ENCODE measurements around the gene MAP7.

The MAP7 gene

DNA sequence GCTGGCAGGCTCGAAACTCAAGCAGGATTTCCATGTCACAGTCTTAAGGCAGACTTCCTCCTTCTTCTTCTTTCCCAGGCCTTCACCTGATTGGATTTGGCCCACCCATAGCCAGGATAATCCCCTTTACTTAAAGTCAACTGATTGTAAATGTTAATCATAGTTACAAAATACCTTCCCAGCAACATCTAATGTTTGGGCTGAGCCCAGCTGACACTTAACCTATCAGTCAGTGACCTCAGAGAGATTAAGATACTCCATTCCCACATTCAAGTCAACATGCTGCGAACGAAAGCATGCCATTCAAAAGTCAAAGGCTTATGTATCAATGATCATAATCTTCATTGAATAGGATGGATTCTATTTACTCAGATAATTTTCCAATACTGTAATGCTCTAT lies 16.0 kb downstream of the MAP7 start:
- Mint-ChIP-seq H3K36me3 (ENCODE audit: low read depth) (no peaks in the 10 kb centered on the region), H3K9me3 (no peaks in the 10 kb centered on the region), H3K27ac (no peak overlapping the region), H3K4me3 (no peak overlapping the region), H3K27me3 (peaks cover 1% of the 10 kb centered on the region), H3K4me1 (ENCODE audit: low read depth) (no peaks in the 10 kb centered on the region)
- intact Hi-C loops (cut with micrococcal nuclease), result no loop called here

GRCh38 chr6:136533487-136533886 lies 16.7 kb downstream of the MAP7 start:
- no peak overlapping the region for H3K27ac Mint-ChIP-seq
- no peaks in the 10 kb centered on the region for H3K4me1 Mint-ChIP-seq (ENCODE audit: low read depth)
- H3K36me3 Mint-ChIP-seq (ENCODE audit: low read depth), result no peaks in the 10 kb centered on the region
- no peaks in the 10 kb centered on the region for H3K9me3 Mint-ChIP-seq
- H3K4me3 Mint-ChIP-seq, result no peak overlapping the region
- intact Hi-C loops (cut with micrococcal nuclease), result no loop called here
- peaks cover 1% of the 10 kb centered on the region for H3K27me3 Mint-ChIP-seq

GRCh38 chr6:136532030-136532429 lies 18.2 kb downstream of the MAP7 start:
- H3K27ac Mint-ChIP-seq, result no peak overlapping the region
- intact Hi-C loops (cut with micrococcal nuclease), result no loop called here
- no peaks in the 10 kb centered on the region for H3K9me3 Mint-ChIP-seq
- no peak overlapping the region for H3K4me3 Mint-ChIP-seq
- H3K36me3 Mint-ChIP-seq (ENCODE audit: low read depth), result no peaks in the 10 kb centered on the region
- peaks cover 2% of the 10 kb centered on the region for H3K4me1 Mint-ChIP-seq (ENCODE audit: low read depth)
- peaks cover 1% of the 10 kb centered on the region for H3K27me3 Mint-ChIP-seq

- intact Hi-C loops (cut with micrococcal nuclease), result no loop called here
- Mint-ChIP-seq H3K9me3 (no peaks in the 10 kb centered on the region), H3K36me3 (ENCODE audit: low read depth) (no peaks in the 10 kb centered on the region), H3K4me3 (no peak overlapping the region), H3K27ac (no peak overlapping the region), H3K27me3 (peaks cover 6% of the 10 kb centered on the region), H3K4me1 (ENCODE audit: low read depth) (peaks cover 22% of the 10 kb centered on the region)
Measured at GRCh38 chr6:136529710-136530109, 20.5 kb downstream of the MAP7 start.

- Mint-ChIP-seq H3K27me3 (peaks cover 6% of the 10 kb centered on the region), H3K4me1 (ENCODE audit: low read depth) (peaks cover 22% of the 10 kb centered on the region), H3K4me3 (no peak overlapping the region), H3K36me3 (ENCODE audit: low read depth) (no peaks in the 10 kb centered on the region), H3K27ac (no peak overlapping the region), H3K9me3 (no peaks in the 10 kb centered on the region)
- intact Hi-C loops (cut with micrococcal nuclease), result no loop called here
Measured at GRCh38 chr6:136528477-136528876, 21.7 kb downstream of the MAP7 start.

GRCh38 chr6:136527831-136528230 lies 22.4 kb downstream of the MAP7 start:
- H3K9me3 Mint-ChIP-seq, result no peaks in the 10 kb centered on the region
- no peak overlapping the region for H3K27ac Mint-ChIP-seq
- intact Hi-C loops (cut with micrococcal nuclease), result no loop called here
- H3K4me3 Mint-ChIP-seq, result no peak overlapping the region
- no peaks in the 10 kb centered on the region for H3K36me3 Mint-ChIP-seq (ENCODE audit: low read depth)
- peaks cover 22% of the 10 kb centered on the region for H3K4me1 Mint-ChIP-seq (ENCODE audit: low read depth)
- peaks cover 5% of the 10 kb centered on the region for H3K27me3 Mint-ChIP-seq

- no peak overlapping the region for H3K27ac Mint-ChIP-seq
- peaks cover 22% of the 10 kb centered on the region for H3K4me1 Mint-ChIP-seq (ENCODE audit: low read depth)
- no peak overlapping the region for H3K4me3 Mint-ChIP-seq
Measured at GRCh38 chr6:136526937-136527336, 23.3 kb downstream of the MAP7 start.

DNA sequence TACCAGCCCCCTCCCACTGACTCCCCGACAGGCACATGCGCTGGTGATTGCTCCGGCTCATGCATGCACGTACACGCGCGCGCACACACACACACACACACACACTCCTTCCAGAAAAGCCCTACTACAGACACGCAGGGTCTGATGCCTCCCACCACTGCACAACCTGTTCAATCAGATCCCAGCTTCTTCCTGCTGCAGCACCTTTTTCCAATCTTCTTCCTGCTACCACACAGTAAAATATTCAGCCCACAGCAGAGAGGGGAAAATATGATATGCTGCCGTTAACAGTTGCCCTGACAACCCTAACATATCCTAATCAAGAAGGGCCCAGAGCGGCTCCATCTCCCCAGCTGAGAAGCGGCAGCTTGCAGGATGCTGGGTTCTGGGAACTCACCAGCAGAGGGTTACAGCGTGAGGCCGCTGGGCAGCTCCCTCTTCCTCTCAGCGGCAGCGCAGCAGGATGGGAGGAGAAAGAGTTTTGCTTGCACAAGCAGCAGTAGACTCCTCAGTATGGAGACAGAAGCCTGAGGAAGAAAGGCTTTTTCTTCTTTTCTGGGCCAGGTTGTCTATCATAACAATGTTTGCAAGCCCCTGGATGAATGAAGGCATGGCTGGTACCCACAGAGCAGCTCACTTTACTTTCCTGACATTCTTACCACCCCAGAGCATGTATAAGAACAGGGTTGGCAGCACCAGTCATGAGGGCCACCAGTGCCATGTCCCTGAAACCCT lies 23.9 kb downstream of the MAP7 start:
- H3K9me3 Mint-ChIP-seq, result no peaks in the 10 kb centered on the region
- H3K27me3 Mint-ChIP-seq, result peaks cover 5% of the 10 kb centered on the region
- no peaks in the 10 kb centered on the region for H3K36me3 Mint-ChIP-seq (ENCODE audit: low read depth)
- no peak overlapping the region for H3K4me3 Mint-ChIP-seq
- H3K4me1 Mint-ChIP-seq (ENCODE audit: low read depth), result peaks cover 22% of the 10 kb centered on the region
- no peak overlapping the region for H3K27ac Mint-ChIP-seq
- intact Hi-C loops (cut with micrococcal nuclease), result no loop called here

More at GRCh38 chr6:136526937-136527336, 23.3 kb downstream of the MAP7 start:
- peaks cover 5% of the 10 kb centered on the region for H3K27me3 Mint-ChIP-seq
- no peaks in the 10 kb centered on the region for H3K9me3 Mint-ChIP-seq
- intact Hi-C loops (cut with micrococcal nuclease), result no loop called here
- H3K36me3 Mint-ChIP-seq (ENCODE audit: low read depth), result no peaks in the 10 kb centered on the region

GRCh38 chr6:136525586-136526195 lies 24.5 kb downstream of the MAP7 start:
- Mint-ChIP-seq H3K4me1 (ENCODE audit: low read depth) (peaks cover 22% of the 10 kb centered on the region), H3K9me3 (no peaks in the 10 kb centered on the region), H3K27me3 (peaks cover 5% of the 10 kb centered on the region), H3K27ac (no peak overlapping the region), H3K4me3 (no peak overlapping the region), H3K36me3 (ENCODE audit: low read depth) (no peaks in the 10 kb centered on the region)
- intact Hi-C loops (cut with micrococcal nuclease), result no loop called here

DNA sequence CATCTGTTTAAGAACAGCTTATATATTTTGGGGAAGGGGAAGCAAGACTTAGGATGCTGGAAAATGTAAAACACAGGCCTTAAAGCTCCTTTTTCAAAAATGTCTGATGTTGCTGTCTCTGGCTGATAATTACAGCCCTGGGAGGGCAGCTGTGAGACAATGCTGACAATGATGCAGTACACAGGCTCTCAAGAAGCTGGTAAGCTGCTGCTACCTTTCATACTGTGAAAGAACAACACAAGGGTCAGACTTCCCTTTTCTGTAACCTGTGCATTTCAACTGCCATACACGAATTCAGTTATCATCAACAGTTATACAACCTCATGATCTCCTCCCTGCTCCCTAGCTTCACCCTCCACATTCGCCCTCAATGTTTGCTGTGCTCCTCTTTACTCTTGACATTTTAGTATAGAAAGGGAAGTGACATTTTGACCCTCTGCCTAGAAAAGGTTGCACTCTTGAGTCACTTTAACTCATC lies 25.2 kb downstream of the MAP7 start:
- Mint-ChIP-seq H3K27me3 (peaks cover 5% of the 10 kb centered on the region), H3K9me3 (no peaks in the 10 kb centered on the region)
- intact Hi-C loops (cut with micrococcal nuclease), result no loop called here

GRCh38 chr6:136524339-136524935 lies 25.8 kb downstream of the MAP7 start:
- peaks cover 22% of the 10 kb centered on the region for H3K4me1 Mint-ChIP-seq (ENCODE audit: low read depth)
- no peak overlapping the region for H3K4me3 Mint-ChIP-seq
- no peak overlapping the region for H3K27ac Mint-ChIP-seq
- H3K27me3 Mint-ChIP-seq, result peaks cover 5% of the 10 kb centered on the region
- no peaks in the 10 kb centered on the region for H3K36me3 Mint-ChIP-seq (ENCODE audit: low read depth)
- no peaks in the 10 kb centered on the region for H3K9me3 Mint-ChIP-seq
- intact Hi-C loops (cut with micrococcal nuclease), result no loop called here

More for the DNA sequence above, 25.2 kb downstream of the MAP7 start:
- no peak overlapping the region for H3K4me3 Mint-ChIP-seq
- H3K36me3 Mint-ChIP-seq (ENCODE audit: low read depth), result no peaks in the 10 kb centered on the region
- H3K4me1 Mint-ChIP-seq (ENCODE audit: low read depth), result peaks cover 22% of the 10 kb centered on the region
- no peak overlapping the region for H3K27ac Mint-ChIP-seq

DNA sequence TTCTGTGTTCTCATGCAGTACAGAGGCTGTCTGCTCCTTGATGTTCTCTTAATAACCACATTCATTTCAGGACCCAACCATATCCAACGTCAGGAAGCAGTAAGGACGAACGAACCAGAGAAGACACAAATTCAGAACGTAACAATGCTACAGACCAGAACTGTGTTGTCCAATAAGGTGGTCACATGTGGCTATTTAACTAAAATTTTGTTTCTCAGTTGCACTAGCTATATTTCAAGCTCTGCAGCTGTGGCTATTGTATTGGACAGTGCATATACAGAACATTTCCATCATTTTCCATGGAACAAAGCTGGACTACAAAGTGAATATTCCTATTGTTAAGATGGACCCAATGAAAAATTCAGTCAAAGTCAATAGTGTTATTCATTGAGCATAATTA lies 27.0 kb downstream of the MAP7 start:
- no peak overlapping the region for H3K27ac Mint-ChIP-seq

DNA sequence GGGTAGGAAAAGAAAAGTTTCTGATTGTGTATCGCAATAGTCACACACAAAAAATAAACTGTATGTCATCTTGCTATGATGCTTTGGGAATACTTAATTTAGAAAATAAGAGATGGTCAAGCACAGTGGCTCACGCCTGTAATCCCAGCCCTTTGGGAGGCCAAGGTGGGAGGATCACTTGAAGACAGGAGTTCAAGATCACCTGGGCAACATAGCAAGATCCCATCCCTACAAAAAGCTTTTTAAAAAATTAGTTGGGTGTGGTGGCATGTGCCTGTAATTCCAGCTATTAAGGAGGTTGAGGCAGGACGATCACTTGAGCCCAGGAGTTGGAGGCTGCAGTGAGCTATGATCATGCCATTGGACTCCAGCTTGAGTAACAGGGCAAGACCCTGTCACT lies 27.6 kb downstream of the MAP7 start:
- Mint-ChIP-seq H3K9me3 (no peaks in the 10 kb centered on the region), H3K27ac (no peak overlapping the region), H3K4me1 (ENCODE audit: low read depth) (peaks cover 22% of the 10 kb centered on the region), H3K36me3 (ENCODE audit: low read depth) (no peaks in the 10 kb centered on the region), H3K4me3 (no peak overlapping the region), H3K27me3 (peaks cover 5% of the 10 kb centered on the region)
- intact Hi-C loops (cut with micrococcal nuclease), result no loop called here

More for the DNA sequence above, 27.0 kb downstream of the MAP7 start:
- Mint-ChIP-seq H3K4me3 (no peak overlapping the region), H3K27me3 (peaks cover 5% of the 10 kb centered on the region), H3K9me3 (no peaks in the 10 kb centered on the region), H3K4me1 (ENCODE audit: low read depth) (peaks cover 22% of the 10 kb centered on the region), H3K36me3 (ENCODE audit: low read depth) (no peaks in the 10 kb centered on the region)
- intact Hi-C loops (cut with micrococcal nuclease), result no loop called here

GRCh38 chr6:136521911-136522310 lies 28.3 kb downstream of the MAP7 start:
- H3K27ac Mint-ChIP-seq, result no peak overlapping the region
- peaks cover 5% of the 10 kb centered on the region for H3K27me3 Mint-ChIP-seq
- intact Hi-C loops (cut with micrococcal nuclease), result no loop called here
- no peaks in the 10 kb centered on the region for H3K9me3 Mint-ChIP-seq
- H3K36me3 Mint-ChIP-seq (ENCODE audit: low read depth), result no peaks in the 10 kb centered on the region
- H3K4me1 Mint-ChIP-seq (ENCODE audit: low read depth), result peaks cover 19% of the 10 kb centered on the region
- no peak overlapping the region for H3K4me3 Mint-ChIP-seq
